Loucy (cell line): ENCODE data around the gene PPP1R9B.

Source experiments
- H2AFZ ChIP-seq: fragments of 200-600 bp; sonication (generic); 2 replicates; pipeline ENCODE4 v1.6.0; 2016; ENCODE audit warnings: antibody characterized with exemption, mild to moderate bottlenecking, low read length, moderate library complexity
- H3F3A ChIP-seq: fragments of 200-600 bp; 2 replicates; pipeline ENCODE4 v1.6.0; 2016; ENCODE audit warnings: antibody characterized with exemption, low read depth, mild to moderate bottlenecking
- H3K27me3 ChIP-seq: fragments of 200-600 bp; sonication (generic); 2 replicates; pipeline ENCODE4 v1.6.1; 2014; ENCODE audit warnings: low read length, mild to moderate bottlenecking; ENCODE audit not compliant: insufficient read depth, poor library complexity, severe bottlenecking
- H3K36me3 ChIP-seq: fragments of 200-600 bp; sonication (generic); 2 replicates; pipeline ENCODE4 v1.6.1; 2016; ENCODE audit warnings: low read length; ENCODE audit not compliant: insufficient read depth
- H3K4me1 ChIP-seq: fragments of 200-600 bp; sonication (generic); 2 replicates; pipeline ENCODE4 v1.5.1; 2014; ENCODE audit warnings: low read length, mild to moderate bottlenecking; ENCODE audit not compliant: insufficient read depth, poor library complexity, severe bottlenecking
- H3K4me2 ChIP-seq: fragments of 200-600 bp; sonication (generic); 2 replicates; pipeline ENCODE4 v1.6.0; 2014; ENCODE audit warnings: antibody characterized with exemption, low read length, low read depth, mild to moderate bottlenecking; ENCODE audit not compliant: poor library complexity, severe bottlenecking
- H3K4me3 ChIP-seq: fragments of 200-600 bp; sonication (generic); 2 replicates; pipeline ENCODE4 v1.5.1; 2014; ENCODE audit warnings: low read length, mild to moderate bottlenecking, mixed read lengths; ENCODE audit not compliant: poor library complexity, severe bottlenecking
- H3K79me2 ChIP-seq: fragments of 200-600 bp; sonication (generic); 2 replicates; pipeline ENCODE4 v1.6.1; 2014; ENCODE audit warnings: low read length; ENCODE audit not compliant: insufficient read depth
- H3K9ac ChIP-seq: fragments of 200-600 bp; sonication (generic); 2 replicates; pipeline ENCODE4 v1.6.0; 2014; ENCODE audit warnings: mild to moderate bottlenecking, low read depth, low read length, moderate library complexity; ENCODE audit not compliant: poor library complexity, severe bottlenecking
- H3K9me2 ChIP-seq: fragments of 200-600 bp; sonication (generic); replicated peaks from 2 replicates; pipeline ENCODE4 v1.6.1; 2016; ENCODE audit warnings: low read depth, low read length, mixed read lengths
- H3K9me3 ChIP-seq: fragments of 200-600 bp; sonication (generic); 2 replicates; pipeline ENCODE4 v1.6.1; 2014; ENCODE audit warnings: mild to moderate bottlenecking, antibody characterized with exemption, low read length, low read depth; ENCODE audit not compliant: insufficient read depth
- H4K20me1 ChIP-seq: fragments of 200-600 bp; sonication (generic); 2 replicates; pipeline ENCODE4 v1.6.0; 2014; ENCODE audit warnings: antibody characterized with exemption, low read length, mild to moderate bottlenecking; ENCODE audit not compliant: insufficient read depth, poor library complexity, severe bottlenecking
- EZH2phosphoT487 ChIP-seq: fragments of 200-600 bp; IDR thresholded peaks from 2 replicates; pipeline ENCODE4 v1.6.1; 2018; ENCODE audit warnings: antibody characterized with exemption, mild to moderate bottlenecking, moderate library complexity, borderline replicate concordance
- TF ChIP-seq, protein P1 (sequence below): fragments of 200-600 bp; sonication (generic); conservative IDR thresholded peaks from 2 replicates; pipeline ENCODE4 v1.5.1; 2014; ENCODE audit warnings: mild to moderate bottlenecking, antibody characterized with exemption, low read length

PPP1R9B gene

GRCh38 chr17:50134206-50135110 lies 16.0 kb downstream of the PPP1R9B start:
- Histone ChIP-seq H3K4me3 (no peak overlapping the region), H3K27me3 (no peaks in the 10 kb centered on the region), H3K9me3 (no peaks in the 10 kb centered on the region), H3K4me1 (peaks cover 7% of the 10 kb centered on the region), H3K9ac (no peak overlapping the region), H3K4me2 (no peak overlapping the region), H3K36me3 (peaks cover 53% of the 10 kb centered on the region; the same call in 1 of the 2 replicates), H3K9me2 (no peaks in the 10 kb centered on the region), H2AFZ (no peak overlapping the region), H4K20me1 (peaks cover 5% of the 10 kb centered on the region), H3K79me2 (peaks cover 14% of the 10 kb centered on the region), H3F3A (peaks cover 4% of the 10 kb centered on the region; the same call in 1 of the 2 replicates)
- TF ChIP-seq, protein P1, sequence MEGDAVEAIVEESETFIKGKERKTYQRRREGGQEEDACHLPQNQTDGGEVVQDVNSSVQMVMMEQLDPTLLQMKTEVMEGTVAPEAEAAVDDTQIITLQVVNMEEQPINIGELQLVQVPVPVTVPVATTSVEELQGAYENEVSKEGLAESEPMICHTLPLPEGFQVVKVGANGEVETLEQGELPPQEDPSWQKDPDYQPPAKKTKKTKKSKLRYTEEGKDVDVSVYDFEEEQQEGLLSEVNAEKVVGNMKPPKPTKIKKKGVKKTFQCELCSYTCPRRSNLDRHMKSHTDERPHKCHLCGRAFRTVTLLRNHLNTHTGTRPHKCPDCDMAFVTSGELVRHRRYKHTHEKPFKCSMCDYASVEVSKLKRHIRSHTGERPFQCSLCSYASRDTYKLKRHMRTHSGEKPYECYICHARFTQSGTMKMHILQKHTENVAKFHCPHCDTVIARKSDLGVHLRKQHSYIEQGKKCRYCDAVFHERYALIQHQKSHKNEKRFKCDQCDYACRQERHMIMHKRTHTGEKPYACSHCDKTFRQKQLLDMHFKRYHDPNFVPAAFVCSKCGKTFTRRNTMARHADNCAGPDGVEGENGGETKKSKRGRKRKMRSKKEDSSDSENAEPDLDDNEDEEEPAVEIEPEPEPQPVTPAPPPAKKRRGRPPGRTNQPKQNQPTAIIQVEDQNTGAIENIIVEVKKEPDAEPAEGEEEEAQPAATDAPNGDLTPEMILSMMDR = no peak
- no peak for TF ChIP-seq EZH2phosphoT487

DNA sequence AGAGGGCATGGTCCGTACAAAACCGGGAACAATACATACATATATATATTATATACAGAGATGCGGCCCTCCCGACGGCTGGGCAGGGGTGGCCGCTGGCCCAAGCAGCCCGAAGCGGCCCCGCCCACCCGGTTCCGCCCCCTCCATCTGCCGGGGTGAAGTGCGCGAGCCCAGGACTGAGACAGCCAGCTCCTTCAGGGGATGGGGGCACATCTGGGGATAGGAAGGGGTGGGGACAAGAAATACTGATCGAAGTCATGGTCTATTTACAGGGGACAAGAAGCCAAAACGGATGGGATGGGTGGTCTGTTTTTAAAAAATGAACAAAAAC lies 16.7 kb downstream of the PPP1R9B start:
- Histone ChIP-seq H3K36me3 (peaks cover 46% of the 10 kb centered on the region; the same call in 1 of the 2 replicates), H3K9ac (no peak overlapping the region)

DNA sequence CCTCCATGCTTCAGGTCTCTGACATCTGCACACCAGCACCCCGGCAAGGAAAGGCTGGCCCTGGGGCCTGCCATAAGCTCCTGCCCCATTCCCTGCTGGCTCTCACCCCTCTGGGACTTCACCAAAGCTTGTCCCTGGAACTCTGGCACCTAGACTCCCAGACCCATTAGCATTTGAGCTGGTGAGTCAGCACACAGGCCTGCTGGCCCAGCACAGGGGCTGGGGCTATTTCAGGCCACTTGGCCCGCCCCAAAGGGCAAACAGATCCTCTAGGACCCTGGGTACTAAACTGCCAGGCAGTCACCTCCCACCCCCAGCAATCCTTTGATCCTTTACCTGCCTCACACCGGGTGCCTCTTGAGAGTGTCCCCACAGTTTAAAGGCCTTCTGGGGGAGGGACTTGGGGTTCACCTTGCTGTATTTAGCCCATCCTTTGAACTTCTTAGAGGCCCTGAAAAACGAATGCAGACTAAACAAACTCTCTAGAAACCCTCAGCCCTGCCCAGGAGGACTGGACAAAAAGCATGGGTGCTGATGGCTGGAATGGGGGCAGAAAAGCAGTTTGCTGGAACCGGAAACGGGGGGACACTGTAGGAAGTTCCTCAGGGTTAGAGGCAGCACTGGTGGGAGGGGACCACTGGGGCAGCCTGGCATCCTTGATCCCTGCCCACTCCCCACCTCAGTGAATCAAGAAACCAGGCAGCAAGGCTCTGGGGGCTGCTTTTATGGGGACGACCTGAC lies 17.3 kb downstream of the PPP1R9B start:
- no peaks in the 10 kb centered on the region for H3K9me2 ChIP-seq
- H3K4me1 ChIP-seq = peaks cover 7% of the 10 kb centered on the region
- no peak overlapping the region for H2AFZ ChIP-seq
- TF ChIP-seq, protein P1 = no peak
- no peak for TF ChIP-seq EZH2phosphoT487
- H3K4me2 ChIP-seq = no peak overlapping the region
- H3K9ac ChIP-seq = no peak overlapping the region
- H3K36me3 ChIP-seq = peaks cover 40% of the 10 kb centered on the region; the same call in 1 of the 2 replicates
- H4K20me1 ChIP-seq = no peaks in the 10 kb centered on the region
- peaks cover 4% of the 10 kb centered on the region; the same call in 1 of the 2 replicates for H3F3A ChIP-seq
- H3K79me2 ChIP-seq = peaks cover 2% of the 10 kb centered on the region; the same call in 1 of the 2 replicates
- H3K27me3 ChIP-seq = no peaks in the 10 kb centered on the region
- no peaks in the 10 kb centered on the region for H3K9me3 ChIP-seq
- H3K4me3 ChIP-seq = no peak overlapping the region

More for the DNA sequence above, 16.7 kb downstream of the PPP1R9B start:
- no peak overlapping the region for H3K4me2 ChIP-seq
- peaks cover 7% of the 10 kb centered on the region; the same call in 1 of the 2 replicates for H3K79me2 ChIP-seq
- no peaks in the 10 kb centered on the region for H3K9me2 ChIP-seq
- no peak overlapping the region for H3K4me3 ChIP-seq
- no peaks in the 10 kb centered on the region for H3K9me3 ChIP-seq
- H3K27me3 ChIP-seq = no peaks in the 10 kb centered on the region
- no peak for TF ChIP-seq EZH2phosphoT487
- TF ChIP-seq, protein P1 = no peak
- H3F3A ChIP-seq = peaks cover 4% of the 10 kb centered on the region; the same call in 1 of the 2 replicates
- no peak overlapping the region for H2AFZ ChIP-seq
- H3K4me1 ChIP-seq = peaks cover 3% of the 10 kb centered on the region
- no peaks in the 10 kb centered on the region for H4K20me1 ChIP-seq
